K562 (cell line): ENCODE data around the gene CMBL. TPM values are rescaled to one million over a fixed set of nuclear protein-coding genes. Genes with fewer than 3 reads are reported as not detected.

Source experiments
- ATF6 ChIP-seq: sonication (generic); formaldehyde crosslinking; IDR thresholded peaks from 2 replicates; pipeline ENCODE4 v1.4.0; 2020; ENCODE audit warnings: mild to moderate bottlenecking, missing genetic modification reagents
- CC2D1A ChIP-seq: fragments of 450-650 bp; IDR thresholded peaks from 2 replicates; pipeline ENCODE4 v1.6.1; 2017; ENCODE audit warnings: mild to moderate bottlenecking
- ESRRA ChIP-seq: fragments of 450-650 bp; IDR thresholded peaks from 2 replicates; pipeline ENCODE4 v1.6.1; 2014; ENCODE audit warnings: low read depth, mild to moderate bottlenecking, moderate library complexity, borderline replicate concordance
- ESRRB ChIP-seq: fragments of 250-450 bp; sonication (Bioruptor Pico); IDR thresholded peaks from 2 replicates; pipeline ENCODE4 v1.5.0; 2020; ENCODE audit warnings: mild to moderate bottlenecking, moderate library complexity, borderline replicate concordance
- ETS2 ChIP-seq: IDR thresholded peaks from 2 replicates; pipeline ENCODE4 v1.6.1; 2016; ENCODE audit warnings: borderline replicate concordance, missing genetic modification characterization, mild to moderate bottlenecking, moderate library complexity, missing compliant biosample characterization; ENCODE audit not compliant: poor library complexity, severe bottlenecking
- HDAC6 ChIP-seq: IDR thresholded peaks from 2 replicates; pipeline ENCODE4 v1.6.1; 2012; ENCODE audit warnings: low read depth, mild to moderate bottlenecking, control low read depth, inconsistent platforms, low read length, moderate library complexity
- MAZ ChIP-seq, 2 experiments: fragments of 450-650 bp in 1 of 2; sonication (generic) in 1 of 2; formaldehyde crosslinking; IDR thresholded peaks in 1 of 2; conservative IDR thresholded peaks in 1 of 2; 2 replicates each; pipeline versions ENCODE4 v1.4.0 to v1.5.0; 2020; ENCODE audit warnings: mild to moderate bottlenecking in 1 of 2, missing genetic modification reagents in 1 of 2
- MNT ChIP-seq, 2 experiments: fragments of 450-650 bp; conservative IDR thresholded peaks; 2 replicates each; pipeline ENCODE4 v1.6.1; 2017; ENCODE audit warnings: mild to moderate bottlenecking in 2 of 2, moderate library complexity in 2 of 2
- PHF21A ChIP-seq: fragments of 450-650 bp; IDR thresholded peaks from 2 replicates; pipeline ENCODE4 v1.6.1; 2017; ENCODE audit warnings: low read depth, borderline replicate concordance
- RREB1 ChIP-seq: fragments of 250-450 bp; sonication (Bioruptor Pico); IDR thresholded peaks from 2 replicates; pipeline ENCODE4 v1.4.0; 2020
- U2AF2 ChIP-seq: fragments of 200-400 bp; formaldehyde crosslinking; optimal IDR thresholded peaks from 2 replicates; pipeline ENCODE3; 2017; ENCODE audit warnings: low read depth, mild to moderate bottlenecking, low read length
- ZBED1 ChIP-seq: IDR thresholded peaks from 2 replicates; pipeline ENCODE4 v1.6.1; 2014
- ZBTB12 ChIP-seq: fragments of 250-450 bp; sonication (Bioruptor Pico); IDR thresholded peaks from 2 replicates; pipeline ENCODE4 v1.4.0; 2020
- ZNF512 ChIP-seq: IDR thresholded peaks from 2 replicates; pipeline ENCODE4 v1.6.1; 2016; ENCODE audit warnings: missing genetic modification characterization, missing compliant biosample characterization
- polyA plus RNA-seq, 8 experiments: library from polyadenylated mRNA; depleted of rRNA in 4 of 8; stranded (reverse) in 5 of 8; unstranded in 3 of 8; fragments of >200 nt; fragmentation: Nextera tagmentation in 2 of 8; fragmentation: Illumina TruSeq in 1 of 8; extraction: Ambion mirVana in 2 of 8; extraction: Trizol in 1 of 8; gene quantifications; 2 replicates each; pipeline versions ENCODE4 v1.2.1 to v1.2.3, GENCODE V29; 2011 to 2014; ENCODE audit warnings: inconsistent platforms in 1 of 8, missing spikeins in 1 of 8
- total RNA-seq, 7 experiments: library from RNA; depleted of rRNA in 6 of 7; stranded (reverse); fragments of >200 nt in 6 of 7; fragmentation: Illumina TruSeq in 2 of 7; extraction: Trizol in 2 of 7; gene quantifications; 2 replicates each; pipeline versions ENCODE4 v1.2.1 to v1.2.3, GENCODE V29; 2011 to 2021; ENCODE audit warnings: low replicate concordance in 1 of 7

Gene CMBL
- total and polyA plus RNA-seq, 9 of the 15 experiments (the other 6 are each of a cell fraction or from before 2014, with no cell fraction given) = 22.6 to 192 (median 71.1) TPM

- TF ChIP-seq ETS2 (tag) = no peak
- no peak for TF ChIP-seq PHF21A
- peak; percentile 62; the same call in 1 of the 2 replicates for TF ChIP-seq RREB1 (CRISPR knock-in tag)
- no peak; the same call in 1 of the 2 replicates for TF ChIP-seq ATF6 (CRISPR knock-in tag)
- TF ChIP-seq ZBED1 = no peak
- TF ChIP-seq U2AF2 = no peak
- no peak for TF ChIP-seq ESRRB (CRISPR knock-in tag)
- TF ChIP-seq ESRRA = peak; percentile 45; the same call in 1 of the 2 replicates
- peak; percentile 98 for TF ChIP-seq MNT (conservative IDR thresholded peaks at IDR 0.05)
- TF ChIP-seq CC2D1A = no peak
- TF ChIP-seq MAZ (CRISPR knock-in tag; conservative IDR thresholded peaks at IDR 0.05 in 1 of 2, IDR thresholded peaks at IDR 0.05 in 1 of 2) = peak; percentile 71 to 75
- no peak for TF ChIP-seq HDAC6
- TF ChIP-seq ZNF512 = no peak
- TF ChIP-seq ZBTB12 (CRISPR knock-in tag) = no peak
Observed at GRCh38 chr5:10249948-10250805, 57.5 kb downstream of the CMBL start, which contains the start of gene CCT5 (continued).
